ENCODE results near the gene CEP85L.
A peak's percentile ranks its signal among the peaks of the same experiment; 100 is the strongest.

Gene CEP85L

GRCh38 chr6:118620202-118620601, 31.2 kb downstream of the CEP85L start:
- DNase-seq (ENCODE audit: low spot score): no peak

- peak; percentile 50 for DNase-seq (ENCODE audit: low spot score)
These were observed 32.6 kb downstream of the CEP85L start for GRCh38 chr6:118618676-118619377.

- no peak for DNase-seq (ENCODE audit: low spot score)
These were observed 34.0 kb downstream of the CEP85L start for GRCh38 chr6:118617417-118617816.

- DNase-seq (ENCODE audit: low spot score): no peak
These were observed 40.1 kb downstream of the CEP85L start for GRCh38 chr6:118611334-118611733.

- no peak for DNase-seq (ENCODE audit: low spot score)
These were observed 44.5 kb downstream of the CEP85L start for GRCh38 chr6:118606858-118607257.

- DNase-seq (ENCODE audit: low spot score): no peak
These were observed 45.1 kb downstream of the CEP85L start for GRCh38 chr6:118606268-118606667.

- DNase-seq (ENCODE audit: low spot score): no peak
These were observed 48.0 kb downstream of the CEP85L start for GRCh38 chr6:118603372-118603771.

GRCh38 chr6:118602300-118602699, 49.1 kb downstream of the CEP85L start:
- DNase-seq (ENCODE audit: low spot score): no peak

GRCh38 chr6:118598324-118598723, 53.1 kb downstream of the CEP85L start:
- DNase-seq (ENCODE audit: low spot score): no peak

GRCh38 chr6:118597636-118598035, 53.8 kb downstream of the CEP85L start:
- DNase-seq (ENCODE audit: low spot score): no peak

GRCh38 chr6:118596774-118597320, 54.5 kb downstream of the CEP85L start:
- DNase-seq (ENCODE audit: low spot score): no peak

- DNase-seq (ENCODE audit: low spot score): no peak
These were observed 56.5 kb downstream of the CEP85L start for GRCh38 chr6:118594877-118595276.

GRCh38 chr6:118591897-118592296, 59.5 kb downstream of the CEP85L start:
- no peak for DNase-seq (ENCODE audit: low spot score)

GRCh38 chr6:118589649-118590365, 61.6 kb downstream of the CEP85L start:
- peak; percentile 2 for DNase-seq (ENCODE audit: low spot score)

GRCh38 chr6:118589186-118589585, 62.2 kb downstream of the CEP85L start:
- DNase-seq (ENCODE audit: low spot score): peak; percentile 33

GRCh38 chr6:118588626-118589025, 62.8 kb downstream of the CEP85L start:
- DNase-seq (ENCODE audit: low spot score): peak; percentile 20

GRCh38 chr6:118586746-118587485, 64.5 kb downstream of the CEP85L start:
- no peak for DNase-seq (ENCODE audit: low spot score)

GRCh38 chr6:118584911-118585310, 66.5 kb downstream of the CEP85L start:
- DNase-seq (ENCODE audit: low spot score): no peak

GRCh38 chr6:118581489-118581959, 69.9 kb downstream of the CEP85L start:
- DNase-seq (ENCODE audit: low spot score): peak; percentile 71

GRCh38 chr6:118580585-118581419, 70.6 kb downstream of the CEP85L start:
- peak; percentile 85 for DNase-seq (ENCODE audit: low spot score)

- DNase-seq (ENCODE audit: low spot score): no peak
These were observed 71.6 kb downstream of the CEP85L start for GRCh38 chr6:118579786-118580185.

GRCh38 chr6:118578617-118579016, 72.8 kb downstream of the CEP85L start:
- no peak for DNase-seq (ENCODE audit: low spot score)

Measured in AG08395 (cell line).